Right forelimb (tissue), 1 donor: ENCODE results near the gene AHNAK.

Experiments
- DNase-seq: peaks from one replicate; pipeline ENCODE4 v3.0.0-alpha.2; 2018

AHNAK gene

DNA sequence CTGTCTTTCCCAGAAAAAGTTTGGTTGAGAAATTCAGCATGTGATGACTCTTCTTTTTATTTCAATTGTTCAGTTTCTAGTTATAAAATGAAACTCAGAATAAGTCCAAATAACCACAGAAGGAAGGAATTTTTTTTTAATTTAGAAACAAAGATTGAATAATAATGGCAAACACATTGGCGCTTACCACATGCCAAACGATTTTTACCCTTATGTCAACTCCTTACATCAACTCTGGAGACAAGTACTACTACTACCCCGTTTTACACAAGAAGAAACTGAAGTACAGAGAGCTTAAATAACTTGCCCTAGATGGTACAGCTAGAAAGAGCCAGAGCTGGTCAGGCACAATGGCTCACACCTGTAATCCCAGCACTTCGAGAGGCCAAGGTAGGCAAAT lies 52.4 kb downstream of the AHNAK start:
- no peak for DNase-seq

DNA sequence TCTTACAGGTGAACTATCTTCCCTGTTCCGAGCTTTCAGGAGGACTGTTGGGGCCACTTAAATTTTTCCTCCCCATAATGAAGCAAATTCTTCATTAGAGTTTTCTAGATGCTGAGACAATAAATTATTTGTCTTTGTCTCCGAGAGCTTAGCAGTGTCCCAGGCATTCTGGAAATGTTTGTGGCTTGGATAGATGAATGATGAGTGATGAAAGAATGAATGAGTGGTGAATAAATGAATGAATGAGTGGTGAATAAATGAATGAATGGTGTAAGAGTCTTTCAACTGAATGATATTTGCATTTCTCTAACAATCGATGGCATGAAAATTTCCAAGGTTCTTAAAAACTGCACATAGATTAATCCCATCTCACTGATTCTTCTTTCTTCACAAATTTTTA lies 52.8 kb downstream of the AHNAK start:
- DNase-seq, result no peak

DNA sequence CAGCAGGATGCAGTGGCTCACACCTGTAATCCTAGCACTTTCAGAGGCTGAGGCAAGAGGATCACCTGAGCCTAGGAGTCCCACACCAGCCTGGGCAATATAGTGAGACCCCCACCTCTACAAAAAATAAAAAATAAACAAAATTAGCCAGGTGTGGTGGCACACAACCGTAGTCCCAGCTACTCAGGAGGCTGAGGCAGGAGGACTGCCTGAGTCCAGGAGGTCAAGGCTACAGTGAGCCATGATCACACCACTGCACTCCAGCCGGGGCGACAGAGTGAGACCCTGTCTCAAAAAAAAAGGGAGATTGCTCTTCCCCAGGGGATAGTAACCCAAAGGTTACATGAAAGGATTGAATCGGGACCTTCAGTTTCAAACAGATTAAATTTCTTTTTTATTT lies 54.0 kb downstream of the AHNAK start:
- no peak for DNase-seq

DNA sequence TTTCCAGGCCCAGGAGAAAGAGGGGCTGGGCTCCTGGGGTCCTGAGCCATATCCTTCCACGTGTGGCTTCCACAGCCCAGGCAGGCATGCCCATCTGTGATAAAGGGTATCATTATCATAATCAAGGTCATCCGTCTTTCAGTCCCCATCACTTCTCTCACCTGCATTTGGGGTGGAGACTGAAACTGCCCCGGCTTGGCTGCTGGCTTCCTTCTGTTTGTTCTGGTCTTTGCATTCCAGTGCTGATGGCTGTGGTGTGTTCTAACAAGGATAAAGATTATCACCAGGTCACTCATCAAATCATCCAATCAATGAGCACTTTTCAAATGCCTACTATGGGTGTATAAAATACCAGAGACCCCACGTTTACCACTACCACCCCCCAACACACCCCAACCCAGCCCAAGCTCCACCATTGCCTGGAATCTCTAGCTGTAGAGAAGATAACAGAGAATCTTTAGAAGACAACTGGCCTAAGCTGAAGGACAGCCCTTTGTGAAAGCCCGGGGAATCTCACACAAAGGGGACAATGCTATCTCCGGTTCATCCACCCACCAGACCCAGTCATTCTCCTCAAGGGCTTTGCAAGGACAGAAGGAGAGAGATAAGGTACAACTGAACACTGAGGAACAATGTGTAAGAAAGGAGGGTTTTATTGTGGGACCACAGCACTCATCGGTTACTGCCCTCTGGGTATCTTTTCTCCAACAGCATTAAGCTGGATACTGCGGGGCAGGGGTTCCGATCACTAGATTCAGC lies 54.9 kb downstream of the AHNAK start:
- DNase-seq, result no peak

DNA sequence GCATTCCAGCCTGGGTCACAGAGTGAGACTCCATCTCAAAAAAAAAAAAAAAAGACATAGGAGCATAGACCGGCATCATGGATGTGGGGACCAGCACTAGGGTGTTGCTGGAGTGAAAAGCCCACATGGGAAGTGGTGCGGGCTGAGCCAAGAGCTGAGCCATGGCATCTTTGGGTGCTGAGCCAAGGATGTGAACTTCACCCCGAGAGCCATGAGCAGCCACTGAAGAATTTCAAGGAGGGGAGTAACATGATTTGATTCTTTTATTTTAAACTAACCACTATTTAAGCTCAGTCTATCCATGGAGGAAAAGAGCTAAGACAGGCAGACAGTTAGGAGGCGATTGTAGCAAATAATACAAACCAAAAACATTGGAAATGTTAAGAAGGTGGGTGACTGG lies 57.4 kb downstream of the AHNAK start:
- DNase-seq, result no peak

DNA sequence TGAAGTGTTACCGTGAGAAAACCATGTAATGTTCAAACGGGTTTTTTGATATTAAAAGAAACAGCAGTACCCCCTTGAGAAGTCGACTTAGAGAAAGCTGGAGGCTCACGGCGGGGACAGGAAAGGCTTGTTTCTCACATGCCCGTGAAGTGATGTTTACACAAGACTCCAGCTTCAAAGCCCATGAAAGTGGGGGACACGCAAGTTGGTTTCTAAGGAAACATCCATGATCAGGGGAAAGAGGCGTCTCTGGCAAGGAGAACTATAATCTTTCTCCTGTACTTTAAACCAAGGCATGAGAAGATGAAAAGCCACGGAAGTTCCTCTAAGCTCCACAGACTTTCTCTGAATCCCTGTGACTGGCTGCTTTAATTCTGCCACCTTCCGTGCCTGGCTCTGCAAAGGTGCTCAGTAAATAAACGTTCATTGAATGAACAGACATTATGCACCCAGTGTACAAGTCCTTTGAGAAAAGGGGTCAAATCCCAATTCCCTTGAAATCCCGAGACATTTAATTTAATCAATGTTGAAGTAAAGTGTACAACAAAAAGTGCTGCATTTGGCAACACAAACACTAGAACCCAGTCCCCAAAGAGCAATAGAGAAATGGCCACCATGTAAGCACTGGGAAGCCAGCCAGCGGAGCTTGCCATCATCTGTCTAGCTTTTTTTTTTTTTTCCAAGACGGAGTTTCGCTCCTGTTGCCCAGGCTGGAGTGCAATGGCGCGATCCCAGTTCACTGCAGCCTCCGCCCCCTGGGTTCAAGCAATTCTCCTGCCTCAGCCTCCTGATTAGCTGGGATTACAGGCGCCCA lies 58.7 kb downstream of the AHNAK start:
- no peak for DNase-seq

DNA sequence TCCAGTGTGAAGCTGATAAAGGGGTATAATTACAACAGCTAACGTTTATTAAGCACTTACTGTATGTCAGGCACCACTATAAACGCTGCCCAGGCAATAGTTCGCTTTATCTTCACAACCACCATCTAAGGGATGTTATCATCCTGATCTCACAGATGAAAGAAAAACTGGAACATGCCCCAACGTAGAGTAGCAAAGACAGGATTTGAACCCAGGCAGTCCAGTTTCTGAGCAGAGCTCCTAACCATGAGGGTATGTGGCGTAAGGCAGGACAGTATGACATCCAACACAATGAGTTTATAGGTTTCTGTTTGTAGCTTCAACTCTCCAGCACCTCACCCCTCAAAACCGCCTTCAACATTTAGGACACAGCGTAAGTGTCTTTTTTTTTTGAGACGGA lies 59.5 kb downstream of the AHNAK start:
- DNase-seq, result no peak

DNA sequence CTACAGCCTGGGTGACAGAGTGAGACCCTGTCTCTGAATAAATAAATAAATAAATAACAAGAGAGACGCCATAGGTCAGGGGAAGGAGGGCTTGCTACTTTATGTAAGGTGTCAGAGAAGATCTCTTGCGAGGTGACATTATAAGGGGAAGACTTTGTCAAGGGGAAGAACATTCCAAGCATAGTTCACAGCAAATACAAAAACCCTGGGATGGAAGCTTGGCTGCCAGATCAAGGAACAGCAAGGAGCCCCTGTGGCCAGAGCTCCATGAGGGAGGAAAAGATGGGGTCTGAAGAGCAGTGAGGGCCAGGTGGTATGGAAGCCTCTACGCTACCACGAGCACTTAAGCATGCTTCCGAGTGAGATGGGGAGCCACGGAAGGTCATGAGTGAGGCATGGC lies 62.3 kb downstream of the AHNAK start:
- DNase-seq, result no peak

DNA sequence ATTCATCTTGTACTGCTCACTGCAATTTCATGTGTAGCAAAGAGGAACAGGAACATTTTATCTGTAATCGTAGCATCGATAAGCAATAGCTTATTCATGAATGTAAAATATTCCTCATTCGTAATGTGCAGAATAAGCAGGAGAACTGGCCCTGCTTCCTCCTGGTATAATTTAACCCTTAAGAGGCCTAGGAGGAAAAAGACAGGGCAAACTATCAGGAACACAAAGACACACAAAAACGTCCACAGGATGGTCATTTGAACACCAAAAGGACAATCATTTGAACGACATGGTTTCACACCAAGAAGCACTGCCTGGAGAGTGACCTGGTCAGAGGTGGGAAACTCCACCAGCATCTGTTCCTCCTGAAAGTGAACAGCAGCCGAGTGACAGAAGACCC lies 63.9 kb downstream of the AHNAK start:
- no peak for DNase-seq

DNA sequence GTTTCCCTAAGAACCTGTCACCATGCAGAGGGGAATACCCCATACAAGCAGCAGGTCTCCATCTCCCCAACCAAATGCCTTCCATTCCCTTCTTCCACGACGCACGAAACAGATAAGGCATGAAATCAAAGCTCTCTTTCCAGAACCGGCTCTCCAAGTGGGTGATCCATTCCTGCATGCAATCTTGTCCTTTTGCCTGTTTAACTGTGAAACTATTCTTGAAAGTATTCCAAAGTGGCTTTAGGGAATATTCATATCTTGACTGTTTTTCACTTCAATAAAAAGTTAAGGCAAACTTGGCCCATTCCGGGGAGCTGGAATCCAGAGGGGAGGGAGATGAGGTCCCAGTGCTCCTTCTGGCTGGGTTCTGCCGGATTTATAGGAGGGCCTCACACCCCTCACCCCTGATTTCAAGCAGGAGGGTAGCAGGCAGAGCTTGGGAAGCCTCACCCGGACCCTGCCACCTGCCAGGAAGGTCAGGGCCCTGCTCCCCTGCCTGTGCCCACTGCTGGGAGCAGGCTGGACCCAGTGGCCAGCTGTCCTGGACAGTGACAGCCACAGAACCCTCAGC lies 66.9 kb downstream of the AHNAK start:
- no peak for DNase-seq

DNA sequence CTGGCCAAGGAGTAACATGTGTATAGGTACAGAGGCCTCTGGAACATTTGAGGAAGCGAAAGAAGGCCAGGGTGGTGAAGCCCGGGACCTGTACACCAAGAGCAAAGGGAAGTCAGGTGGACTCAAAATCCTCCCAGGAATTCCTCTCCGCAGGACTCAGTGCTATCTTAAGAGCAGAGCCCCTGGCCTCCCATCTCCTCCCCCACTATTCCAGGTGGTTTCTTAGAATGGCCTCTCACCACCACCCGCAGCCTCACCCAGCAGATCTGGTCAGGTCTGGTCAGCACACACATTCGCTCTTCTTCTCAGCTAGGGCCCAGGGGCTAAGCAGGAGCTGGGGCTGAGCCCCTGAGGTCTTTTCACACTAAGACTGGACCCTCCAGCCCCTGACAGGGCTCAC lies 68.7 kb downstream of the AHNAK start:
- no peak for DNase-seq

DNA sequence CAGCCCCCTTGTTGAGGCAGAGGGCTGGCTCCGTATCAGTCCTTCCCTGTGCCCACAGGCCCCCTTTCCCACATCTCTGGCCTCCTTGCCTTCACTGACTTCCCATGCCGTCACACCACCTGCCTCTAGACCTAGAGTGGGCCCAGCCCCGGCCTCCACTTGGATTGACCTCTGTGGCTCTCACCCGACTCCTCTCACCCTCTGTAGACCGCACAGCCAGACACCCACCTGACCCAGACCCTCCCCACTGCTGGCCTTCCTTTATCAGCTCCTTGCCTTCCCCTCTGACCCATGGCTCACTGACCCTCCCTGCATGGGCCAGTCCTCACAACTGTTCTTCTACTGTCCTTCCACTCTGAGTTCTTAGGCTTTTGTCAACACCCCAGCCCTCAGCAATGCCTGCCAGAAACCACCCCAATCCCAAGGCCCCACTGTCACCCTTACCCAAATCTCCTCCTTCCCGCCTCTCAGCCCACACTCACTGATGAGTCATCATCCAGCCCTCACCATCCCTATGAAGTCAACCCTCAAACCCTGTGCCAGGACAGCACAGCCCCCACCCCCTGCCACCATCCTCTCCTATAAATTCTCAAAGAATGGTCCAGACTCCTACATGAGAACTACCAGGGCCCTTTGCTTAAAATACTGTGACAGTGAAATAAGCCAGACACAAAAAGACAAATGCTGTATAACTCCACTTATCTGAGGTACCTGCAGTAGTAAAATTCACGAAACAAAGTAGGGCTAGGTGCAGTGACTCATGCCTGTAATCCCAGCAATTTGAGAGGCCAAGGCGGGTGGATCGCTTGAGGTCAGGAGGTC lies 74.3 kb downstream of the AHNAK start:
- no peak for DNase-seq

DNA sequence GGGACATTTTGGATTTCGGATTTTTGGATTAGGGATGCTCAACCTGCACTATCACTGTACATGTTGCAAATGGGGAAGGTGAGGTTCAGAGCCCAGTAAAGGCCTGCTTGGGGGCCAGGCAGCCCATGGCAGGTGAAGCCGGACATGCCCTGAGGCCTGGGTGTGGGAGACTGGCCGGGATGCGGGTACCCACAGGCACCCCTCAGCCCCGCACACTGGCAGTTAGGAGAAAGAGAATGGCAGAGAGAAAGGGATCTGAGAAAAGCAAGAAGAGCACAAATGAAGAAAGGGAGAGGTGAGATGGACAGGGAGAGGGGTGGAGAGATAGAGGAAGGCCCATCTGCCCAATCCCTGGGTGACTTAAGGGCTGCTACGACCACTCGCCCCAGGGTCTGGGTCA lies 75.0 kb downstream of the AHNAK start:
- no peak for DNase-seq

DNA sequence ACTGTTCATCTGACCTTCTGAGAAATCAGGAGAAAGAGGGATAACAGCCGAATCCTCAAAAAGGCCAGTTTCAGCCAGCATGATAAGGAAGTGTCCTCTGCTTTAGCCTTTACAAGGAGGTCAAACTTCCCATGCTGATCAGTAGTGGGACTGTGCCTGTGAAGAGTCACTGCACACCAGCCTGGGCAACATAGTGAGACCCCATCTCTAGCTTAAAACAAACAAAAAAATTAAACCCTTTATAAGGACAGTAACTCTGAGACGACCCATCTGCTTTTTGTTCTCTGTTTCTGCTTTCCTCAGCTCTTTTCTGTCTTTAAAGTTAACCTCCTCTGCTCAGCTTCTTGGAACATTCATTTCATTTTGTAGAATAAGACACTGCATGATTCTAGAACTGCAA lies 78.0 kb downstream of the AHNAK start:
- no peak for DNase-seq

DNA sequence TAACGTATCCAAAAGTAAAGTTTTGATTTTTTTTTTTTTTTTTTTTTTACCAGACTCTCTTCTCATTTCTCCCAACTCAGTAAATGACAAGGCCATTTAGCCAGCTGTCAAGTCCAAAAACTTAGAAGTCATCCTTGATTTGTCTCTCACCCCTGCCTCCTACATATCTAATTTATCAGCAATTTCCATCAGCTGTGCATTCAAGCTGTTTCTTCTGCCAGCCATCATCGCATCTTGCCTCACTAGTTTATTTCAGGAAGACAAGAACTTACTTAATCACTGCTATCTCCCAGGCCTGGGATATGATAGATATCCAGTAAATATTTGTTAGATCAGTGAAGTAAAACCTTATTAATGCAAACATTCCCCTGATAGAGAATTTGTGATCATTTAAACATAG lies 80.2 kb downstream of the AHNAK start:
- no peak for DNase-seq

DNA sequence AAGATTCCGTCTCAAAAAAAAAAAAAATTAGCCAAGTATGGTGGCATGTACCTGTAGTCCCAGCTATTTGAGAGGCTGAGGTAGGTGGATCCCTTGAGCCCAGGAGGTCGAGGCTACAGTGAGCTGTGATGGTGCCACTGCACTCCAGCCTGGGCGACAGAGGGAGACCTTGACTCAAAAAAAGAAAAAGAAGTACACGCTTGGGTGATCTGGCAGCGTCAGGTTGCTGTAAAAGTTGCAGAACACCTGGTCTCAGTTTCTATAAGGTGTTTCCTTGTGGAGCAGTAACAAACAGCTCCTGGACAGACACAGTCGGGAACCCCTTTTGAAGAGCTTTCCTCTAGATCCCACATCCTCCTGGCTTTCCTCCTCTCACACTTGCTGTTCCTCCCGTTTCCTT lies 82.0 kb downstream of the AHNAK start:
- no peak for DNase-seq

DNA sequence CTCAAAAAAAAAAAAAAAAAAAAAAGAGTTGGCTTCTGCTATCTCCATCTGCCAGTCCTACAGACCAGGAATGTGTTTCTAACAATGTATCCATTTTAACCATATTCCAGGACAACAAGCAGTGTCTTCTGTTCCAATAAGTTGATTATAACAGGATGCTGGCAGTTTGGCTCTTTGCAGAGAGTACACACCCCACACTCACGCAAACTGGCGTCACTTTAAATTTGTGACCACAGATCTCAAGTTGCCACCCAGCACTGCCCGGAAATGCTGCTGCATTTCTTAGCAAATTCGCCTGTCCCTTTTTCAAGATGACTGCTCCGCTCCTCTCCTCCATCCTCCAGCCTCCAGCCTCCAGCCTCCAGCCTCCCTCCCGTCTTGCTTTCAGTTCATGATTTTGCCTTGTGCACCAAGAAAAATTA lies 83.5 kb downstream of the AHNAK start:
- DNase-seq, result no peak

DNA sequence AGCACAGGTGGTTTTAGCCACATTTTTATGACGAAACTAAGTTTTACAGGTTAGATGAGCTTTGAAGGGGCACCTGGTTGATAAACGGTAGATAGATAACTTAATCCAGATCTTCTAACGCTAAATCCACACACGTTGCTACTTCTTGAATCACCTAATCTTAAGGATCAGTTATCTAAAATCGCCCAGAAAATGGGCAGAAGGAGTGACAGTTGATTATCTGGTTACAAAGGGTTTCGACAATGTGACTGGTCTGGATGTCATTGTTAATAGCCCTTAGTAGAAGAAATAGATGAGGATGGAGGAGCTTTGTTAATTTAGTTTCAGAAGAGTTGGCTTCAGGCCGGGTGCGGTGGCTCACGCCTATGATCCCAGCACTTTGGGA lies 84.1 kb downstream of the AHNAK start:
- DNase-seq, result no peak

DNA sequence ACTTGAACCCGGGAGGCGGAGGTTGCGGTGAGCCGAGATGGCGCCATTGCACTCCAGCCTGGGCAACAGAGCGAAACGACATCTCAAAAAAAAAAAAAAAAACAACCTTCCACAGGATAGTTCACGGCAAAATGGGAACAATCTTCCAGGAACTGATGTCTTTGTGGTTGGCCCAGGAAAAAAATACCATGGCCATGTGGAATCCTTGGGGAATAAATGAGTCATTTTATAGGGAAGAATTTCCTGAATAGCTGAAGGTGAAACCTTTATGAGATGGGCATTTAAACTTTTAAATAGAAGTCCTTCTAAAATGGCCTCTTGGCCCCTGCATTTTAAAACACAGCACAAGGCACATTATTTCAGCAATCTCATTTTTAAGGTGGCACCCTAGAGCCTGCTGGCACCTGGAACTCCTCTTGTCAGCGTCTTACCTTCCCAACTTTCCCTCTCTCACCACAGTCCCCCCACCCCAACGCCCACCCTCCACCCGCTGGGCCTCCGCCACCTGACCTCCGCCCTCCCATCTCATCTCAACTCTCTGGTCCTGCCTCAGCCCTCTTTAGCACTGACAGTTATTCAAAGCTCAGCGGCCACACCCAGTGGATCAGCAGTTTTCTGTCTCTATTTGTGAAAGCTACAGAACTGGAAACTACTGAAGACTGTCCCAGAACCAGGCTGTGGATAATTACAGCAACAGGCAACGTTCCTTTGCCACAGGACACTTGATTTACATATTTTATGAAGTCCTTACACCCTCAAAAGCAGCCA lies 84.7 kb downstream of the AHNAK start:
- no peak for DNase-seq

DNA sequence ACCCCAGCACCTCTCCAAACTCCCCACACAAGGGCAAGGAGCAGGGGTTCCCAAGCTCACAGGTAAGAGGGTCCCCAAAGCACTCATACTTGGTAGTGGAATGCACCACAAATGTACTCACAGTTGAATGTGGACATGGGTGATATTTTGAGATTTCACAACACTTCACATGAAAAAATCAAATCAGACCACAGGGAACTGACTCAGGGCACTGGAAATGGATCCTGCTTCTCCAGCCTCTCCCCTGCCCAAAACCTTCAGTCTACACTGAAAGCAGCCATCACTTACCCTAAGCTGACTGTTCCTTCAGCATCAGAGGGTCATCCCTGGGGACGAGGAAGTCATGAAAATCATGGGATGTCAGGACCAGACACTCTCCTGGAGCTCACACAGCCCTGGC lies 87.5 kb downstream of the AHNAK start:
- DNase-seq, result no peak

DNA sequence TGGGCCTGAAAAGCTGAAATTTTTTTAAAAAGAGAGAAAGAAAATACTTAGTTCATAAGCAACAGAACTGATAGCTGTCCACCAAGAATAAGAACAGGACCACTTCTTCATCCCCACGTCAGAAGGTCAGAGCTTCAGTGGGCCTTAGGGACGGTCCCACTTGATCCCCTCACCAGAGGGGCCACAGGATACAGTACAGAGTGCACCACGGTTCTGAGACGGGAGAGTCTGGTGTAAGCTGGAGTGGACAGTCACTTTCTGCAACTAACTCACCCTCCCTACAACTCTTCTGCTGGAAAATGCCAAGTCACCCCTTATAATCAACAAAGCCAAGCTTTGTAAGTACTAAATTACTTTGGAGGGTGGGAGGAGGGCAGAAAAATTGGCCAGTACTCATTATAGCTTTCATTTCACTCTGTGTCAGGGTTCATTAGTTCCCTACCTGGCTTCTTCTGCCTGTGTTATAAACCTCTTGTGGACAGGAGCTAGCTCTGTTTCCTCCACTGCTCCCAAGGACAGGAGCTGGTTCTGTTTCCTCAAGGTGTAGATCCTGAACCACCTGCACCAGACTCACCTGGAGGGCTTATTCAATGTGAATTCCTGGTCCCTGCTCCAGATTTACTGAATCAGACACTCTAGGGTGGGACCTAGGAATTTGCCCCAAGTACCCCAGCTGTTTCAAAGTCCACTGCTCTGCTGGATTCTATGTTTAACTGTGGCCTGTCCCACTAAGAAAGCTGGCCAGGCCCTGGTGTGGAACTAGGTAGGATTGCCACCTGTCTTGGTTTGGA lies 88.2 kb downstream of the AHNAK start:
- no peak for DNase-seq

DNA sequence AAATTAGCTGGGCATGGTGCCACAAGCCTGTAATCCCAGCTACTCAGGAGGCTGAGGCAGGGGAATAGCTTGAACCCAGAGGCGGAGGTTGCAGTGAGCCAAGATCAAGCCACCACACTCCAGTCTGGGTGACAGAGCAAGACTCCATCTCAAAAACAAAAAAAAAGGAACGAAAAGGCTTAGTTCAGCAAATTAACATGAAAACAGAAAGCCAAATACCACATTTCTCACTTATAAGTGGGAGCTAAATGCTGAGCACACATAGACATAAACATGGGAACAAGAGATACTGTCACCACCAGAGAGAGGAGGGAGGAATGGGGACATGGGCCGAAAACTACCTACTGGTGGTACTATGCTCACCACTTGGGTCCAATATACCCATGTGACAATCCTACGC lies 89.1 kb downstream of the AHNAK start:
- no peak for DNase-seq
